Panc1 (cell line): Measurements from ENCODE around the gene SPATC1L. TPM values are rescaled to one million over a fixed set of nuclear protein-coding genes. Genes with fewer than 3 reads are reported as not detected.

Experiments used
- ATAC-seq: fragments of 200-7000 bp; cut with Tn5 transposase; 2 replicates; pipeline ENCODE4 v1.9.1; 2020; ENCODE audit warnings: mild to moderate bottlenecking, moderate library complexity
- BruUV-seq: library from RNA; stranded (reverse); fragments of 400-500 nt; replicated peaks from 2 replicates; lab custom pipeline; 2021; lab: Mats Ljungman, UMichigan
- CTCF ChIA-PET: fragments of 300-600 bp; sonication (Branson Sonifier 250); formaldehyde crosslinking; loops from one replicate; lab custom pipeline; 2022; ENCODE audit warnings: antibody characterized with exemption; lab: Charles Lee
- POLR2A ChIA-PET: fragments of 300-600 bp; sonication (Branson Sonifier 250); formaldehyde crosslinking; loops from one replicate; lab custom pipeline; 2022; ENCODE audit warnings: antibody characterized with exemption; lab: Charles Lee
- DNase-seq: peaks from one replicate; pipeline ENCODE4 v3.0.0-alpha.2; 2010; ENCODE audit warnings: low read depth, low spot score
- H3K27ac ChIP-seq: 2 replicates; pipeline ENCODE4 v1.5.1; 2011; ENCODE audit warnings: mild to moderate bottlenecking, low read length, inconsistent platforms
- H3K27me3 ChIP-seq: fragments of 200-500 bp; sonication (Bioruptor generic); 2 replicates; pipeline ENCODE4 v1.6.0; 2014; ENCODE audit warnings: low read length, inconsistent platforms; ENCODE audit not compliant: control insufficient read depth, insufficient read depth
- H3K36me3 ChIP-seq: fragments of 200-500 bp; sonication (Bioruptor generic); 2 replicates; pipeline ENCODE4 v1.5.1; 2014; ENCODE audit warnings: inconsistent platforms, mild to moderate bottlenecking, low read length, moderate library complexity; ENCODE audit not compliant: control insufficient read depth, insufficient read depth
- H3K4me1 ChIP-seq: 2 replicates; pipeline ENCODE4 v1.5.1; 2011; ENCODE audit warnings: inconsistent platforms, mild to moderate bottlenecking, low read length, moderate library complexity; ENCODE audit not compliant: control insufficient read depth, insufficient read depth
- H3K4me3 ChIP-seq, 2 experiments: 2 replicates each; pipeline ENCODE4 v1.5.1; 2011 to 2012; ENCODE audit warnings: low read depth in 2 of 2, low read length in 2 of 2, mild to moderate bottlenecking in 2 of 2, inconsistent platforms in 1 of 2, moderate library complexity in 1 of 2
- H3K9me3 ChIP-seq: fragments of 200-500 bp; sonication (Bioruptor generic); 2 replicates; pipeline ENCODE4 v1.5.1; 2014; ENCODE audit warnings: low read depth, mild to moderate bottlenecking, inconsistent platforms, low read length, moderate library complexity; ENCODE audit not compliant: control insufficient read depth, insufficient read depth
- POLR2AphosphoS5 ChIP-seq: IDR thresholded peaks from 2 replicates; pipeline ENCODE4 v1.6.1; 2012; ENCODE audit warnings: mild to moderate bottlenecking, low read depth, low read length, moderate library complexity
- SIN3A ChIP-seq: IDR thresholded peaks from 2 replicates; pipeline ENCODE4 v1.6.1; 2012; ENCODE audit warnings: low read depth, mild to moderate bottlenecking, low read length, moderate library complexity, borderline replicate concordance; ENCODE audit not compliant: insufficient read depth
- TCF7L2 ChIP-seq: IDR thresholded peaks from 2 replicates; pipeline ENCODE4 v1.6.1; 2011; ENCODE audit warnings: mild to moderate bottlenecking, low read depth, low read length, inconsistent platforms
- in situ Hi-C: cut with HindIII; loops from 2 replicates; pipeline ENCODE4 v1.10.0; 2016; ENCODE audit warnings: low sequenced_read_pairs, low pct_unique_long_range_greater_than_20kb
- intact Hi-C: fragments of 100-400 bp; cut with micrococcal nuclease; formaldehyde crosslinking; loops from one replicate; pipeline ENCODE4 v1.10.0; 2022; ENCODE audit not compliant: unreplicated experiment
- total RNA-seq: library from RNA; stranded (reverse); gene quantifications from one replicate; pipeline ENCODE4 v1.2.1, GENCODE V29; 2021; ENCODE audit not compliant: unreplicated experiment
- TF ChIP-seq, protein P1 (sequence below), 2 experiments: IDR thresholded peaks; 2 replicates each; pipeline ENCODE4 v1.6.1; 2011 to 2012; ENCODE audit warnings: low read depth in 2 of 2, control low read depth in 1 of 2, low read length in 1 of 2, mild to moderate bottlenecking in 1 of 2, moderate library complexity in 1 of 2; ENCODE audit not compliant: insufficient read depth in 1 of 2
- TF ChIP-seq, protein P2 (sequence below): fragments of 450-650 bp; IDR thresholded peaks from 2 replicates; pipeline ENCODE4 v1.5.1; 2017; ENCODE audit warnings: mild to moderate bottlenecking

SPATC1L gene
- total RNA-seq, 1 experiment from 2014 or later: 0.26 TPM

DNA sequence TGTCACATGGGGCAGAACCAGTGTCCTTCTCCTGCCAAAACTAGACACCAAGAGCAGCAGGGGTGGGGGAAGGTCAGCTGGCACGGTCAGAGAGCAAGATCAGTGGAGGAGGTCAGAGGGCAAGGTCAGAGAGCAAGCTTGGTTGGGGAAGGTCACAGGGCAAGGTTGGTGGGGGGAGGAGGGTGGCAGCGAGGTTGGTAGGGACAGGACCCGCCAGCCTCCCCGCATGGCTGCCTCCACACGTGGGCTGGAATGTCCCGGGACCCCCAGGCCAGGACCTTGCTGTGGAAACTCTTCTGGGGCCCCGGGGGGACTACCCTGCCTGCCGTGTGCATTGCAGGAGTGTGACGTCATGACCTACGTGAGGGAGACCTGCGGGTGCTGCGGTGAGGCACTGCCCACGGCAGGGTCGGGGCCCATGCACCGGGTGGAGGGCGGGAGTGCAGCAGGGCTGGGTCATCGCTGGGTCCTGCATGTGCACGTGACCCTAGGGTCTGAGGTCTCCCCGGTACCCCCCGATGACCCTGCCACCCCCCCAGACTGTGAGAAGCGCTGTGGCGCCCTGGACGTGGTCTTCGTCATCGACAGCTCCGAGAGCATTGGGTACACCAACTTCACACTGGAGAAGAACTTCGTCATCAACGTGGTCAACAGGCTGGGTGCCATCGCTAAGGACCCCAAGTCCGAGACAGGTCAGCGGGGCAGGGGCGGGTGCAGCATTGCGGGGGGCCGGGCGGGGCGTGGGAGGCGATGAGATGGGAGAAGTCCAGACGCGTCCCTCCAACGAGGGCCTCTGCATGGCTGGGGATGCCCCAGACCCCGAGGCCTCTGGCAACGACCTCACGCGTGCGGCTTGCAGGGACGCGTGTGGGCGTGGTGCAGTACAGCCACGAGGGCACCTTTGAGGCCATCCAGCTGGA, 59.1 kb downstream of the SPATC1L start:
- H3K9me3 ChIP-seq: no peaks in the 10 kb centered on the region
- intact Hi-C loops (no loop called here), in situ Hi-C loops (no loop called here)
- POLR2A ChIA-PET: interaction anchor here (0.6 kb wide), 1 partner anchor 344 kb away, joined by 14 read pairs; no protein-coding TSS in a partner anchor
- H3K36me3 ChIP-seq: no peaks in the 10 kb centered on the region
- H3K27me3 ChIP-seq: no peaks in the 10 kb centered on the region
- TF ChIP-seq, protein P1, sequence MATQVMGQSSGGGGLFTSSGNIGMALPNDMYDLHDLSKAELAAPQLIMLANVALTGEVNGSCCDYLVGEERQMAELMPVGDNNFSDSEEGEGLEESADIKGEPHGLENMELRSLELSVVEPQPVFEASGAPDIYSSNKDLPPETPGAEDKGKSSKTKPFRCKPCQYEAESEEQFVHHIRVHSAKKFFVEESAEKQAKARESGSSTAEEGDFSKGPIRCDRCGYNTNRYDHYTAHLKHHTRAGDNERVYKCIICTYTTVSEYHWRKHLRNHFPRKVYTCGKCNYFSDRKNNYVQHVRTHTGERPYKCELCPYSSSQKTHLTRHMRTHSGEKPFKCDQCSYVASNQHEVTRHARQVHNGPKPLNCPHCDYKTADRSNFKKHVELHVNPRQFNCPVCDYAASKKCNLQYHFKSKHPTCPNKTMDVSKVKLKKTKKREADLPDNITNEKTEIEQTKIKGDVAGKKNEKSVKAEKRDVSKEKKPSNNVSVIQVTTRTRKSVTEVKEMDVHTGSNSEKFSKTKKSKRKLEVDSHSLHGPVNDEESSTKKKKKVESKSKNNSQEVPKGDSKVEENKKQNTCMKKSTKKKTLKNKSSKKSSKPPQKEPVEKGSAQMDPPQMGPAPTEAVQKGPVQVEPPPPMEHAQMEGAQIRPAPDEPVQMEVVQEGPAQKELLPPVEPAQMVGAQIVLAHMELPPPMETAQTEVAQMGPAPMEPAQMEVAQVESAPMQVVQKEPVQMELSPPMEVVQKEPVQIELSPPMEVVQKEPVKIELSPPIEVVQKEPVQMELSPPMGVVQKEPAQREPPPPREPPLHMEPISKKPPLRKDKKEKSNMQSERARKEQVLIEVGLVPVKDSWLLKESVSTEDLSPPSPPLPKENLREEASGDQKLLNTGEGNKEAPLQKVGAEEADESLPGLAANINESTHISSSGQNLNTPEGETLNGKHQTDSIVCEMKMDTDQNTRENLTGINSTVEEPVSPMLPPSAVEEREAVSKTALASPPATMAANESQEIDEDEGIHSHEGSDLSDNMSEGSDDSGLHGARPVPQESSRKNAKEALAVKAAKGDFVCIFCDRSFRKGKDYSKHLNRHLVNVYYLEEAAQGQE (IDR thresholded peaks at IDR 0.05; ENCODE audit: insufficient read depth in 1 of 2, low read depth in 2 of 2, low read length in 1 of 2): no peak
- TF ChIP-seq SIN3A: no peak
- TF ChIP-seq TCF7L2: no peak
- TF ChIP-seq, protein P2, sequence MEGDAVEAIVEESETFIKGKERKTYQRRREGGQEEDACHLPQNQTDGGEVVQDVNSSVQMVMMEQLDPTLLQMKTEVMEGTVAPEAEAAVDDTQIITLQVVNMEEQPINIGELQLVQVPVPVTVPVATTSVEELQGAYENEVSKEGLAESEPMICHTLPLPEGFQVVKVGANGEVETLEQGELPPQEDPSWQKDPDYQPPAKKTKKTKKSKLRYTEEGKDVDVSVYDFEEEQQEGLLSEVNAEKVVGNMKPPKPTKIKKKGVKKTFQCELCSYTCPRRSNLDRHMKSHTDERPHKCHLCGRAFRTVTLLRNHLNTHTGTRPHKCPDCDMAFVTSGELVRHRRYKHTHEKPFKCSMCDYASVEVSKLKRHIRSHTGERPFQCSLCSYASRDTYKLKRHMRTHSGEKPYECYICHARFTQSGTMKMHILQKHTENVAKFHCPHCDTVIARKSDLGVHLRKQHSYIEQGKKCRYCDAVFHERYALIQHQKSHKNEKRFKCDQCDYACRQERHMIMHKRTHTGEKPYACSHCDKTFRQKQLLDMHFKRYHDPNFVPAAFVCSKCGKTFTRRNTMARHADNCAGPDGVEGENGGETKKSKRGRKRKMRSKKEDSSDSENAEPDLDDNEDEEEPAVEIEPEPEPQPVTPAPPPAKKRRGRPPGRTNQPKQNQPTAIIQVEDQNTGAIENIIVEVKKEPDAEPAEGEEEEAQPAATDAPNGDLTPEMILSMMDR: no peak
- TF ChIP-seq POLR2AphosphoS5: no peak
- no peaks in the 10 kb centered on the region for H3K4me1 ChIP-seq
- no TSS peak for BruUV-seq
- no peak for ATAC-seq
- no peak for DNase-seq
- no peak overlapping the region for H3K27ac ChIP-seq
- CTCF ChIA-PET: no interaction called here
- no peak overlapping the region for H3K4me3 ChIP-seq

DNA sequence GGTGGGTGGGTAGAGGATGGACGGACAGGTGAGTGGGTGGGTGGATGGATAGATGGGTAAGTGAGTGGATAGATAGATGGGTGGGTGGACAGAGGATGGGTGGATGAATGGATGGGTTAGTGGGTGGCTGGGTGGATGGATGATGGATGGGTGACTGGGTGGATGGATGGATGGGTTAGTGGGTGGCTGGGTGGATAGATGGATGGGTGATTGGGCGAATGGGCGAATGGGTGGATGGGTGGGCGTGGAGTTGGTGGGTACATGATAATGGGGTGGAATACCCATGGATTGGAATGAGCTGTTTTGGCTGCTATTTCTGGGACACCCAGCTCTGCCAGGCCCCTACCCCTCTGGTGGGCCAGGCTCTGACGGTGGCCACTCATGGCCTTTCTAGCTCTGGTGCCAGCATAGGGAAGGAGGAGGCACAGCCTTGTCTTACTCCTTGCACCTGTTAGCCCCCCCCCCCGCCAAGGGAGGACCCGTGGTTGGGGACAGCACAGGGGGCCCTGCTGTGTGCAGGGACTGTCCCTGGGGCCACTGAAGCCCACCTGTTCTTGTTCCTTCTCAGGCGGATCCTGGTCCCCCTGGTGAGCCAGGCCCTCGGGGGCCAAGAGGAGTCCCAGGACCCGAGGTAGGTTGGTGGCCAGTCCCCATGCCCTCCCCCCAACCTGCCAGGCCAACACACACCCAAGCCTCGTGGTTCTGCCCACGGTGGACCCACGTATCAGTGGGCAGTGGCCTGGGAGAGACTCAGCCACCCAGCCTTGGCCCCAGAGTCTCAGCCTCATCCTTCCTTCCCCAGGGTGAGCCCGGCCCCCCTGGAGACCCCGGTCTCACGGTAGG, 60.0 kb downstream of the SPATC1L start:
- H3K9me3 ChIP-seq: no peaks in the 10 kb centered on the region
- no peaks in the 10 kb centered on the region for H3K27me3 ChIP-seq
- H3K4me3 ChIP-seq: no peak overlapping the region
- no peaks in the 10 kb centered on the region for H3K4me1 ChIP-seq
- no TSS peak for BruUV-seq
- H3K36me3 ChIP-seq: no peaks in the 10 kb centered on the region
- no peak for ATAC-seq
- DNase-seq: no peak
- TF ChIP-seq, protein P2: no peak
- TF ChIP-seq POLR2AphosphoS5 (no peak), TCF7L2 (no peak), SIN3A (no peak)
- TF ChIP-seq, protein P1 (IDR thresholded peaks at IDR 0.05; ENCODE audit: insufficient read depth in 1 of 2, low read depth in 2 of 2, low read length in 1 of 2): no peak
- in situ Hi-C loops (no loop called here), intact Hi-C loops (no loop called here)
- POLR2A ChIA-PET: no interaction called here
- H3K27ac ChIP-seq: no peak overlapping the region
- CTCF ChIA-PET: no interaction called here
